ENCODE data around the gene D2HGDH. TPM values are rescaled to one million over a fixed set of nuclear protein-coding genes. Genes with fewer than 3 reads are reported as not detected.

The D2HGDH gene
- total and polyA plus RNA-seq, 2 of the 13 experiments (the other 11 are each of a cell fraction or from before 2014, with no cell fraction given): 19.2 to 20.3 TPM

DNA sequence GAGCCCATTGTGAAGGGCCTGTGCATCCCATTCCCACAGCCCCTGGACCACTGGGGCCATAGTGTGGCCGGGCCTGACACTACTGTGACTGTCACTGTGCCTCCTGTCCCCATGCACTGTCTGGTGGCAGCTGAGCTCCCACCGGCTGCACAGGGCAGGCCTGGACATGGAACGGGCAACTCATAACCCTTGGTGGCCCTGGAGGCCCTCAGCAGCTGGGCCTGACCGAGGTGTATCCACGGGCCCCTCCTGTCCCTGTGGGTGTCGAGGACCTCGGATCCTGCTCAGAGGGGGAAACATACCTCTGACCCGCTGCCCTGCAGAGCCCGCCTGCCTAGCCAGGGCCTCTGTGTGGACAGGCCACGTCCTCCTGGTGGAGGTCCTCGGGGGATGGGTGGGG is 34.4 kb downstream of the D2HGDH start (continued):
- TF ChIP-seq ZNF83 (CRISPR knock-in tag; IDR thresholded peaks at IDR 0.05; ENCODE audit: borderline replicate concordance): no peak
- no peak for TF ChIP-seq PAF1 (CRISPR knock-in tag; IDR thresholded peaks at IDR 0.05)
- TF ChIP-seq, protein P1, sequence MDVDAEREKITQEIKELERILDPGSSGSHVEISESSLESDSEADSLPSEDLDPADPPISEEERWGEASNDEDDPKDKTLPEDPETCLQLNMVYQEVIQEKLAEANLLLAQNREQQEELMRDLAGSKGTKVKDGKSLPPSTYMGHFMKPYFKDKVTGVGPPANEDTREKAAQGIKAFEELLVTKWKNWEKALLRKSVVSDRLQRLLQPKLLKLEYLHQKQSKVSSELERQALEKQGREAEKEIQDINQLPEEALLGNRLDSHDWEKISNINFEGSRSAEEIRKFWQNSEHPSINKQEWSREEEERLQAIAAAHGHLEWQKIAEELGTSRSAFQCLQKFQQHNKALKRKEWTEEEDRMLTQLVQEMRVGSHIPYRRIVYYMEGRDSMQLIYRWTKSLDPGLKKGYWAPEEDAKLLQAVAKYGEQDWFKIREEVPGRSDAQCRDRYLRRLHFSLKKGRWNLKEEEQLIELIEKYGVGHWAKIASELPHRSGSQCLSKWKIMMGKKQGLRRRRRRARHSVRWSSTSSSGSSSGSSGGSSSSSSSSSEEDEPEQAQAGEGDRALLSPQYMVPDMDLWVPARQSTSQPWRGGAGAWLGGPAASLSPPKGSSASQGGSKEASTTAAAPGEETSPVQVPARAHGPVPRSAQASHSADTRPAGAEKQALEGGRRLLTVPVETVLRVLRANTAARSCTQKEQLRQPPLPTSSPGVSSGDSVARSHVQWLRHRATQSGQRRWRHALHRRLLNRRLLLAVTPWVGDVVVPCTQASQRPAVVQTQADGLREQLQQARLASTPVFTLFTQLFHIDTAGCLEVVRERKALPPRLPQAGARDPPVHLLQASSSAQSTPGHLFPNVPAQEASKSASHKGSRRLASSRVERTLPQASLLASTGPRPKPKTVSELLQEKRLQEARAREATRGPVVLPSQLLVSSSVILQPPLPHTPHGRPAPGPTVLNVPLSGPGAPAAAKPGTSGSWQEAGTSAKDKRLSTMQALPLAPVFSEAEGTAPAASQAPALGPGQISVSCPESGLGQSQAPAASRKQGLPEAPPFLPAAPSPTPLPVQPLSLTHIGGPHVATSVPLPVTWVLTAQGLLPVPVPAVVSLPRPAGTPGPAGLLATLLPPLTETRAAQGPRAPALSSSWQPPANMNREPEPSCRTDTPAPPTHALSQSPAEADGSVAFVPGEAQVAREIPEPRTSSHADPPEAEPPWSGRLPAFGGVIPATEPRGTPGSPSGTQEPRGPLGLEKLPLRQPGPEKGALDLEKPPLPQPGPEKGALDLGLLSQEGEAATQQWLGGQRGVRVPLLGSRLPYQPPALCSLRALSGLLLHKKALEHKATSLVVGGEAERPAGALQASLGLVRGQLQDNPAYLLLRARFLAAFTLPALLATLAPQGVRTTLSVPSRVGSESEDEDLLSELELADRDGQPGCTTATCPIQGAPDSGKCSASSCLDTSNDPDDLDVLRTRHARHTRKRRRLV (CRISPR knock-in tag; IDR thresholded peaks at IDR 0.05): no peak
- TF ChIP-seq HNRNPL (IDR thresholded peaks at IDR 0.05; ENCODE audit: low read depth, low read length): 0 out of 2 replicates have a peak, but pooled peaks have one; percentile 55
- TF ChIP-seq ZSCAN30 (CRISPR knock-in tag; IDR thresholded peaks at IDR 0.05): no peak
- no peak for TF ChIP-seq NFIB (CRISPR knock-in tag; IDR thresholded peaks at IDR 0.05; ENCODE audit: borderline replicate concordance)
- TF ChIP-seq ARID2 (CRISPR knock-in tag; IDR thresholded peaks at IDR 0.05; ENCODE audit: borderline replicate concordance): no peak
- TF ChIP-seq ZNF839 (CRISPR knock-in tag; IDR thresholded peaks at IDR 0.05; ENCODE audit: borderline replicate concordance): no peak
- no peak for TF ChIP-seq GATAD1 (CRISPR knock-in tag; IDR thresholded peaks at IDR 0.05)
- no peak for TF ChIP-seq ZNF274 (CRISPR knock-in tag; IDR thresholded peaks at IDR 0.05)
- TF ChIP-seq ZFX (CRISPR knock-in tag; IDR thresholded peaks at IDR 0.05; ENCODE audit: low read depth): no peak
- no peak for TF ChIP-seq SALL2 (CRISPR knock-in tag; IDR thresholded peaks at IDR 0.05)
- TF ChIP-seq ZNF10 (CRISPR knock-in tag; IDR thresholded peaks at IDR 0.05; ENCODE audit: borderline replicate concordance, low read depth): no peak
- TF ChIP-seq FOXM1 (CRISPR knock-in tag; IDR thresholded peaks at IDR 0.05): no peak
- TF ChIP-seq RBFOX2 (IDR thresholded peaks at IDR 0.05; ENCODE audit: low read depth, low read length): peak; percentile 38; the same call in 1 of the 2 replicates
- TF ChIP-seq, protein P2, sequence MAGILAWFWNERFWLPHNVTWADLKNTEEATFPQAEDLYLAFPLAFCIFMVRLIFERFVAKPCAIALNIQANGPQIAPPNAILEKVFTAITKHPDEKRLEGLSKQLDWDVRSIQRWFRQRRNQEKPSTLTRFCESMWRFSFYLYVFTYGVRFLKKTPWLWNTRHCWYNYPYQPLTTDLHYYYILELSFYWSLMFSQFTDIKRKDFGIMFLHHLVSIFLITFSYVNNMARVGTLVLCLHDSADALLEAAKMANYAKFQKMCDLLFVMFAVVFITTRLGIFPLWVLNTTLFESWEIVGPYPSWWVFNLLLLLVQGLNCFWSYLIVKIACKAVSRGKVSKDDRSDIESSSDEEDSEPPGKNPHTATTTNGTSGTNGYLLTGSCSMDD (CRISPR knock-in tag; IDR thresholded peaks at IDR 0.05): no peak
- peak; percentile 75 for TF ChIP-seq RBM22 (optimal IDR thresholded peaks at IDR 0.05; ENCODE audit: low read length)
- no peak for TF ChIP-seq POLR2AphosphoS2 (IDR thresholded peaks at IDR 0.05; ENCODE audit: low read depth, low read length)
- TF ChIP-seq, protein P3, sequence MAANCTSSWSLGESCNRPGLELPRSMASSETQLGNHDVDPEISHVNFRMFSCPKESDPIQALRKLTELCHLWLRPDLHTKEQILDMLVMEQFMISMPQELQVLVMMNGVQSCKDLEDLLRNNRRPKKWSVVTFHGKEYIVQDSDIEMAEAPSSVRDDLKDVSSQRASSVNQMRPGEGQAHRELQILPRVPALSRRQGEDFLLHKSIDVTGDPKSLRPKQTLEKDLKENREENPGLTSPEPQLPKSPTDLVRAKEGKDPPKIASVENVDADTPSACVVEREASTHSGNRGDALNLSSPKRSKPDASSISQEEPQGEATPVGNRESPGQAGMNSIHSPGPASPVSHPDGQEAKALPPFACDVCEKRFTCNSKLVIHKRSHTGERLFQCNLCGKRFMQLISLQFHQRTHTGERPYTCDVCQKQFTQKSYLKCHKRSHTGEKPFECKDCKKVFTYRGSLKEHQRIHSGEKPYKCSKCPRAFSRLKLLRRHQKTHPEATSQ (CRISPR knock-in tag; IDR thresholded peaks at IDR 0.05; ENCODE audit: borderline replicate concordance): no peak
- no peak for TF ChIP-seq PHF21A (CRISPR knock-in tag; IDR thresholded peaks at IDR 0.05)
- no peak for TF ChIP-seq SAFB2 (CRISPR knock-in tag; IDR thresholded peaks at IDR 0.05; ENCODE audit: borderline replicate concordance, low read depth)
- TF ChIP-seq, protein P4, sequence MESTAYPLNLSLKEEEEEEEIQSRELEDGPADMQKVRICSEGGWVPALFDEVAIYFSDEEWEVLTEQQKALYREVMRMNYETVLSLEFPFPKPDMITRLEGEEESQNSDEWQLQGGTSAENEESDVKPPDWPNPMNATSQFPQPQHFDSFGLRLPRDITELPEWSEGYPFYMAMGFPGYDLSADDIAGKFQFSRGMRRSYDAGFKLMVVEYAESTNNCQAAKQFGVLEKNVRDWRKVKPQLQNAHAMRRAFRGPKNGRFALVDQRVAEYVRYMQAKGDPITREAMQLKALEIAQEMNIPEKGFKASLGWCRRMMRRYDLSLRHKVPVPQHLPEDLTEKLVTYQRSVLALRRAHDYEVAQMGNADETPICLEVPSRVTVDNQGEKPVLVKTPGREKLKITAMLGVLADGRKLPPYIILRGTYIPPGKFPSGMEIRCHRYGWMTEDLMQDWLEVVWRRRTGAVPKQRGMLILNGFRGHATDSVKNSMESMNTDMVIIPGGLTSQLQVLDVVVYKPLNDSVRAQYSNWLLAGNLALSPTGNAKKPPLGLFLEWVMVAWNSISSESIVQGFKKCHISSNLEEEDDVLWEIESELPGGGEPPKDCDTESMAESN (CRISPR knock-in tag; conservative IDR thresholded peaks at IDR 0.05): no peak
- no peak for TF ChIP-seq JARID2 (CRISPR knock-in tag; IDR thresholded peaks at IDR 0.05; ENCODE audit: insufficient replicate concordance)

Data from HepG2 (cell line).